HEK293 (cell line): ENCODE data around the gene SPRED3.

ENCODE experiments used
- CTCF ChIP-seq: fragments of 450-650 bp; formaldehyde crosslinking; IDR thresholded peaks from 2 replicates; pipeline ENCODE4 v1.5.1; 2016; ENCODE audit warnings: missing biosample characterization, missing genetic modification characterization
- HIC1 ChIP-seq: fragments of 450-650 bp; formaldehyde crosslinking; IDR thresholded peaks from 2 replicates; pipeline ENCODE4 v1.5.1; 2016; ENCODE audit warnings: missing biosample characterization, missing genetic modification characterization
- IKZF3 ChIP-seq: fragments of 450-650 bp; IDR thresholded peaks from 2 replicates; pipeline ENCODE4 v1.5.0; 2018; ENCODE audit warnings: missing biosample characterization, mild to moderate bottlenecking, missing genetic modification characterization, moderate library complexity
- PRDM4 ChIP-seq: fragments of 450-650 bp; formaldehyde crosslinking; IDR thresholded peaks from 2 replicates; pipeline ENCODE4 v1.5.1; 2017; ENCODE audit warnings: missing biosample characterization, missing genetic modification characterization
- REPIN1 ChIP-seq: fragments of 450-650 bp; formaldehyde crosslinking; IDR thresholded peaks from 2 replicates; pipeline ENCODE4 v1.5.1; 2017; ENCODE audit warnings: missing biosample characterization, missing genetic modification characterization, low read depth
- SALL2 ChIP-seq: fragments of 450-650 bp; formaldehyde crosslinking; IDR thresholded peaks from 2 replicates; pipeline ENCODE4 v1.5.0; 2017; ENCODE audit warnings: missing biosample characterization, mild to moderate bottlenecking, missing genetic modification characterization, borderline replicate concordance
- SETDB1 ChIP-seq: IDR thresholded peaks from one replicate; pipeline ENCODE4 v1.6.1; 2017; ENCODE audit warnings: mild to moderate bottlenecking, low read length, moderate library complexity, mixed read lengths; ENCODE audit not compliant: insufficient read length
- SP3 ChIP-seq: fragments of 450-650 bp; formaldehyde crosslinking; IDR thresholded peaks from 2 replicates; pipeline ENCODE4 v1.5.1; 2016; ENCODE audit warnings: missing biosample characterization, missing genetic modification characterization
- WT1 ChIP-seq: fragments of 450-650 bp; formaldehyde crosslinking; IDR thresholded peaks from 2 replicates; pipeline ENCODE4 v1.5.1; 2016; ENCODE audit warnings: missing biosample characterization, missing genetic modification characterization
- YY2 ChIP-seq: fragments of 450-650 bp; formaldehyde crosslinking; IDR thresholded peaks from 2 replicates; pipeline ENCODE4 v1.5.1; 2016; ENCODE audit warnings: missing biosample characterization, missing genetic modification characterization
- ZBTB1 ChIP-seq: fragments of 450-650 bp; formaldehyde crosslinking; IDR thresholded peaks from 2 replicates; pipeline ENCODE4 v1.5.1; 2016; ENCODE audit warnings: missing biosample characterization, missing genetic modification characterization
- ZBTB20 ChIP-seq: fragments of 450-650 bp; formaldehyde crosslinking; IDR thresholded peaks from 2 replicates; pipeline ENCODE4 v1.5.1; 2016; ENCODE audit warnings: missing biosample characterization, missing genetic modification characterization
- ZBTB21 ChIP-seq: fragments of 450-650 bp; formaldehyde crosslinking; IDR thresholded peaks from 2 replicates; pipeline ENCODE4 v1.5.1; 2017; ENCODE audit warnings: missing biosample characterization, missing genetic modification characterization
- ZBTB44 ChIP-seq: fragments of 450-650 bp; IDR thresholded peaks from 2 replicates; pipeline ENCODE4 v1.5.1; 2018; ENCODE audit warnings: missing biosample characterization, mild to moderate bottlenecking, missing genetic modification characterization
- ZEB2 ChIP-seq: fragments of 450-650 bp; formaldehyde crosslinking; IDR thresholded peaks from 2 replicates; pipeline ENCODE4 v1.5.1; 2016; ENCODE audit warnings: missing biosample characterization, missing genetic modification characterization
- ZFP3 ChIP-seq: fragments of 450-650 bp; formaldehyde crosslinking; IDR thresholded peaks from 2 replicates; pipeline ENCODE4 v1.5.1; 2016; ENCODE audit warnings: low read depth, missing biosample characterization, missing genetic modification characterization
- ZNF10 ChIP-seq: fragments of 450-650 bp; formaldehyde crosslinking; IDR thresholded peaks from 2 replicates; pipeline ENCODE4 v1.5.1; 2017; ENCODE audit warnings: missing biosample characterization, missing genetic modification characterization
- ZNF16 ChIP-seq: fragments of 450-650 bp; formaldehyde crosslinking; IDR thresholded peaks from 2 replicates; pipeline ENCODE4 v1.5.1; 2016; ENCODE audit warnings: low read depth, missing biosample characterization, missing genetic modification characterization
- ZNF169 ChIP-seq: fragments of 450-650 bp; formaldehyde crosslinking; IDR thresholded peaks from 2 replicates; pipeline ENCODE4 v1.5.1; 2016; ENCODE audit warnings: missing biosample characterization, missing genetic modification characterization
- ZNF174 ChIP-seq: fragments of 450-650 bp; formaldehyde crosslinking; IDR thresholded peaks from 2 replicates; pipeline ENCODE4 v1.5.0; 2017; ENCODE audit warnings: missing biosample characterization, mild to moderate bottlenecking, missing genetic modification characterization
- ZNF175 ChIP-seq: fragments of 450-650 bp; formaldehyde crosslinking; IDR thresholded peaks from 2 replicates; pipeline ENCODE4 v1.5.1; 2016; ENCODE audit warnings: missing biosample characterization, missing genetic modification characterization
- ZNF19 ChIP-seq: fragments of 450-650 bp; formaldehyde crosslinking; IDR thresholded peaks from 2 replicates; pipeline ENCODE4; 2016; ENCODE audit warnings: missing biosample characterization, missing genetic modification characterization, low read depth
- ZNF221 ChIP-seq: fragments of 450-650 bp; formaldehyde crosslinking; IDR thresholded peaks from 2 replicates; pipeline ENCODE4 v1.5.1; 2017; ENCODE audit warnings: missing biosample characterization, missing genetic modification characterization, borderline replicate concordance
- ZNF23 ChIP-seq: fragments of 450-650 bp; formaldehyde crosslinking; IDR thresholded peaks from 2 replicates; pipeline ENCODE4 v1.5.1; 2016; ENCODE audit warnings: missing biosample characterization, missing genetic modification characterization, borderline replicate concordance
- ZNF239 ChIP-seq: fragments of 450-650 bp; formaldehyde crosslinking; IDR thresholded peaks from 2 replicates; pipeline ENCODE4 v1.5.1; 2016; ENCODE audit warnings: missing biosample characterization, missing genetic modification characterization
- ZNF248 ChIP-seq: fragments of 450-650 bp; formaldehyde crosslinking; IDR thresholded peaks from 2 replicates; pipeline ENCODE4 v1.5.1; 2017; ENCODE audit warnings: missing biosample characterization, missing genetic modification characterization
- ZNF274 ChIP-seq, 2 experiments: fragments of 200-500 bp in 1 of 2; fragments of 450-650 bp in 1 of 2; sonication (Bioruptor generic) in 1 of 2; formaldehyde crosslinking in 1 of 2; IDR thresholded peaks; 2 replicates each; pipeline versions ENCODE4 v1.5.1 to v1.6.1; 2014 to 2016; ENCODE audit warnings: borderline replicate concordance in 1 of 2, inconsistent platforms in 1 of 2, low read length in 1 of 2, missing biosample characterization in 1 of 2, missing genetic modification characterization in 1 of 2
- ZNF335 ChIP-seq: fragments of 450-650 bp; formaldehyde crosslinking; conservative IDR thresholded peaks from 2 replicates; pipeline ENCODE4 v1.5.1; 2016; ENCODE audit warnings: missing biosample characterization, missing genetic modification characterization
- ZNF404 ChIP-seq: fragments of 450-650 bp; formaldehyde crosslinking; IDR thresholded peaks from 2 replicates; pipeline ENCODE4 v1.5.1; 2017; ENCODE audit warnings: missing biosample characterization, missing genetic modification characterization
- ZNF473 ChIP-seq: fragments of 450-650 bp; formaldehyde crosslinking; IDR thresholded peaks from 2 replicates; pipeline ENCODE4 v1.5.1; 2017; ENCODE audit warnings: missing biosample characterization, missing genetic modification characterization
- ZNF48 ChIP-seq: fragments of 450-650 bp; formaldehyde crosslinking; IDR thresholded peaks from 2 replicates; pipeline ENCODE4 v1.5.1; 2016; ENCODE audit warnings: missing biosample characterization, missing genetic modification characterization
- ZNF514 ChIP-seq: fragments of 450-650 bp; formaldehyde crosslinking; IDR thresholded peaks from 2 replicates; pipeline ENCODE4 v1.5.1; 2016; ENCODE audit warnings: missing biosample characterization, missing genetic modification characterization
- ZNF544 ChIP-seq: fragments of 450-650 bp; formaldehyde crosslinking; IDR thresholded peaks from 2 replicates; pipeline ENCODE4 v1.5.0; 2017; ENCODE audit warnings: missing biosample characterization, missing genetic modification characterization
- ZNF707 ChIP-seq: fragments of 450-650 bp; formaldehyde crosslinking; IDR thresholded peaks from 2 replicates; pipeline ENCODE4 v1.5.1; 2016; ENCODE audit warnings: missing biosample characterization, missing genetic modification characterization
- ZNF747 ChIP-seq: fragments of 450-650 bp; formaldehyde crosslinking; IDR thresholded peaks from 2 replicates; pipeline ENCODE4 v1.5.1; 2016; ENCODE audit warnings: missing biosample characterization, missing genetic modification characterization
- ZNF768 ChIP-seq: fragments of 450-650 bp; formaldehyde crosslinking; IDR thresholded peaks from 2 replicates; pipeline ENCODE4 v1.5.1; 2018; ENCODE audit warnings: missing biosample characterization, mild to moderate bottlenecking, missing genetic modification characterization

Gene SPRED3

GRCh38 chr19:38375098-38375493 lies 13.4 kb upstream of the SPRED3 start (continued):
- no peak for TF ChIP-seq ZFP3 (tag by site-specific recombination)
- no peak for TF ChIP-seq ZNF768 (tag by site-specific recombination)
- TF ChIP-seq ZNF16, result no peak
- no peak for TF ChIP-seq ZNF544 (tag by site-specific recombination)
- no peak for TF ChIP-seq ZBTB1 (tag by site-specific recombination)
- TF ChIP-seq ZNF473 (tag by site-specific recombination), result no peak
- no peak for TF ChIP-seq ZNF48 (tag by site-specific recombination)
- TF ChIP-seq ZNF335 (tag by site-specific recombination), result peak; percentile 8
- no peak for TF ChIP-seq ZNF404 (tag by site-specific recombination)
- TF ChIP-seq ZNF19, result no peak
- no peak for TF ChIP-seq ZNF175 (tag by site-specific recombination)
- no peak for TF ChIP-seq ZNF221 (tag by site-specific recombination)
- TF ChIP-seq ZNF23 (tag by site-specific recombination), result no peak
- TF ChIP-seq YY2 (tag by site-specific recombination), result no peak
- no peak; the same call in 1 of the 2 replicates for TF ChIP-seq REPIN1 (tag by site-specific recombination)
- TF ChIP-seq ZNF10 (tag by site-specific recombination), result no peak
- TF ChIP-seq ZBTB20 (tag by site-specific recombination), result no peak
- 0 out of 2 replicates have a peak, but pooled peaks have one; percentile 69 for TF ChIP-seq ZNF248
- no peak for TF ChIP-seq ZNF514 (tag by site-specific recombination)
- TF ChIP-seq PRDM4 (tag by site-specific recombination), result no peak
- no peak; the same call in 1 of the 2 replicates for TF ChIP-seq WT1
- no peak; the same call in 1 of the 2 replicates for TF ChIP-seq ZNF239
- no peak for TF ChIP-seq ZNF174 (tag by site-specific recombination)
- no peak for TF ChIP-seq HIC1 (tag by site-specific recombination)
- no peak for TF ChIP-seq ZBTB21
- TF ChIP-seq SP3 (tag by site-specific recombination), result no peak
- no peak for TF ChIP-seq IKZF3 (tag by site-specific recombination)
- TF ChIP-seq SETDB1, result no peak
- no peak for TF ChIP-seq ZNF274 (IDR thresholded peaks at IDR 0.05; ENCODE audit: low read length)
- 0 out of 2 replicates have a peak, but pooled peaks have one; percentile 26 for TF ChIP-seq ZNF274 (tag by site-specific recombination; IDR thresholded peaks at IDR 0.05; ENCODE audit: borderline replicate concordance)
- TF ChIP-seq ZNF747 (tag by site-specific recombination), result no peak
- TF ChIP-seq SALL2 (tag by site-specific recombination), result no peak
- no peak for TF ChIP-seq ZEB2
- no peak for TF ChIP-seq ZBTB44 (tag by site-specific recombination)
- no peak for TF ChIP-seq CTCF
- peak; percentile 55; the same call in 1 of the 2 replicates for TF ChIP-seq ZNF169
- no peak for TF ChIP-seq ZNF707 (tag by site-specific recombination)
